ENCODE results near the gene FAM193B.

The FAM193B gene

DNA sequence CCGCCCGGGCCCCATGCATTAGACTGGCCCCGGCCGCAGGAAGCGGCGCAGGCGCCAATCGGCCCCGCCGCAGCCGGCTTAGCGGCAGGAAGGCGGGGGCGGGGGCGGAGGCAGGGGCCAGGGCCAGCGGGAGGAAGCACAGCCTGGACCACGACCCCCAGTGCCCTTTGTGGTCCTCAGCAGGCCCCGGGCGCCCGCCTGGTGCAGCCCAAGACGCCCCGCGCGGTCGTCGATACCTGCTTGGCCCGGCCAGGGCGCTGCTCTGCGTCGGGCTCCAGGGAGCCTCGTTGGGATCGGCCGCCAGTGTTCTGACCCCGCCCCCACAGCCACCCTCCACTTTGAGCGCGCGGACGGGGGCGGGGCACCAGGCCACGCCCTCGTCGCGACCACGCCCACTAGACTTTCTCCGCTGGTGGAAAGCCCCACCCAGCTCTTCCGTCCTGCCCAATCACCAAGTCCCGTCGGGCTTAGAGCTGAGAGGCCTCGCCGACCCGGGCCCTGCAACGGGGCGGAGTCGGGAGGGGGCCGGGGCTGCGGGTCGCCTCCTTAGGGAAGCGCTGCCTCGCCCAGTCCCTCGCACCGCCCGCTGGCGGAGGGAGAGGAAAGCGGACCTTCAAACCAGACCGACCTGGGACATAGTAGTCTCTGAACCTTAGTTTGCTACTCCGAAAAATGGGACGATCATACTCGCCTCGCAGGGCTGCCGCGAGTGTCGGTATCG lies 56.9 kb downstream of the FAM193B start, which contains the start of gene PDLIM7:
PDLIM7 (minus strand) TSS at position 313 of the 721 bp plus-strand sequence. CDS start 1,092 bp downstream, outside the sequence.
- peak within 1 kb of the TSS; percentile 65 for H3K4me3 ChIP-seq (ENCODE audit: low read depth, low read length)
- TF ChIP-seq, protein P1, sequence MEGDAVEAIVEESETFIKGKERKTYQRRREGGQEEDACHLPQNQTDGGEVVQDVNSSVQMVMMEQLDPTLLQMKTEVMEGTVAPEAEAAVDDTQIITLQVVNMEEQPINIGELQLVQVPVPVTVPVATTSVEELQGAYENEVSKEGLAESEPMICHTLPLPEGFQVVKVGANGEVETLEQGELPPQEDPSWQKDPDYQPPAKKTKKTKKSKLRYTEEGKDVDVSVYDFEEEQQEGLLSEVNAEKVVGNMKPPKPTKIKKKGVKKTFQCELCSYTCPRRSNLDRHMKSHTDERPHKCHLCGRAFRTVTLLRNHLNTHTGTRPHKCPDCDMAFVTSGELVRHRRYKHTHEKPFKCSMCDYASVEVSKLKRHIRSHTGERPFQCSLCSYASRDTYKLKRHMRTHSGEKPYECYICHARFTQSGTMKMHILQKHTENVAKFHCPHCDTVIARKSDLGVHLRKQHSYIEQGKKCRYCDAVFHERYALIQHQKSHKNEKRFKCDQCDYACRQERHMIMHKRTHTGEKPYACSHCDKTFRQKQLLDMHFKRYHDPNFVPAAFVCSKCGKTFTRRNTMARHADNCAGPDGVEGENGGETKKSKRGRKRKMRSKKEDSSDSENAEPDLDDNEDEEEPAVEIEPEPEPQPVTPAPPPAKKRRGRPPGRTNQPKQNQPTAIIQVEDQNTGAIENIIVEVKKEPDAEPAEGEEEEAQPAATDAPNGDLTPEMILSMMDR (IDR thresholded peaks at IDR 0.05; ENCODE audit: low read depth, low read length) = no peak
- in situ Hi-C loops (cut with HindIII; ENCODE audit: low sequenced_read_pairs) = no loop called here
- peak; percentile 99 for DNase-seq (ENCODE audit: low read depth, low spot score)

DNA sequence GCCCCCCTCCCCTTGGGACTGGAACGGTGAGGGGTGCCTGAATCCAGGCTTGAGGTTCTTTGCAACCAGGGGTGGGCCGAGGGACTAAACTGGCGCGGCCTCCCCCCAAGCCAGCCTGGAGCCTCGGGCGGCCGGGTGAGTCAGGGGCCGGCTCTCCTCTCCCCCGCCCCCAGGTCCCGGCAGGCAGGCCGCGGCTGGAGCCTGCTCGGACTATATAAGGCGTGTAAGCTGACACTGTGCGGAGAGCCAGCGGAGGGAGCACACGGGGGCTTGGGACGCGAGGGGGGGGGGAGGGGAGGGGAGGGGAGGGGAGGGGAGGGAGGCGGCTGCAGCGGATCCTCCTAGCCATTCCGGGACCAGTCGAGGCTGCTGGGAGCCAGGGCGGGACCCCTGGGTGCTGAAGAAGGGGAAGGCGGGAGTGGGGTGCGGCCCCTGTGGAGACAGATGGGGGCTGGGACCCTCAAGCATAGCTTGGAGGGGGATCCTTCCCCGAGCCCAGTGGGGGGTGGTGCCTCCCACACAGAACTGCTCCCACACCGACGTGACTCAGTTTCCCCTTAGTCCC lies 57.6 kb downstream of the FAM193B start:
- in situ Hi-C loops (cut with HindIII; ENCODE audit: low sequenced_read_pairs) = no loop called here
- peak; percentile 97 for DNase-seq (ENCODE audit: low read depth, low spot score)
- TF ChIP-seq, protein P1 (IDR thresholded peaks at IDR 0.05; ENCODE audit: low read depth, low read length) = no peak
- H3K4me3 ChIP-seq (ENCODE audit: low read depth, low read length) = peak overlapping the region; percentile 65

DNA sequence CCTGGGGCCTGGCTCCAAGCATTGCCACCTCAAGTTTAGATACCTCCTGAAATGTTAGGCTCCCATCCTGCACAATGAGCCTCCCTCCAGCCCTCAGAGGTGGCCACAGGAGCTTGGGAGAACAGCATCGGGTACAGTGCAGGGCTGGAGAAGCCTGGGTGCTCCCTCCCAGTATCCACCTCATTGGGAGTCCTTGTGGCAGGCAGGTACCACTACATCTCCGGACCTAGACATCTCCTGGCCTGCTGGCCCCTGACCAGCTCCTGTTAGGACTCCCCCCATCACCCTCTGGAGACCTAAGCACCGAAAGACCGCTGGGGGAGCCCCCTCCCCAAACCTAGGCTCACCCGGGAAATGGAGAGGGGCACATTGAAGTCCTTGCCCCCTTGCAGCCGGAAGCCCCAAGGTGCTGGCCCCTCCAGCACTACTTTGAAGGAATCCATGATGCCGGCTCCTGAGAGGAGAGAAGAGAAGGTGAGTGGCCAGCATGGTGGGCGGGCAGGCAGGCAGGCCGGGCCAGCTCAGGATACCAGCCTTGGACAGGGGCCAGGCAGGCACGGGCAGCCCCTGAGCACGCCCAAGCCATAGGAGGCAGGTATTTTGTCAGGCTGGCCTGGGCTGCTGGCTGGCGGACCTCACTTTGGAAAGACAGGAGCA lies 58.2 kb downstream of the FAM193B start:
- DNase-seq (ENCODE audit: low read depth, low spot score) = peak; percentile 72
- TF ChIP-seq, protein P1 (IDR thresholded peaks at IDR 0.05; ENCODE audit: low read depth, low read length) = peak; percentile 51
- H3K4me3 ChIP-seq (ENCODE audit: low read depth, low read length) = peak overlapping the region; percentile 65
- in situ Hi-C loops (cut with HindIII; ENCODE audit: low sequenced_read_pairs) = no loop called here

DNA sequence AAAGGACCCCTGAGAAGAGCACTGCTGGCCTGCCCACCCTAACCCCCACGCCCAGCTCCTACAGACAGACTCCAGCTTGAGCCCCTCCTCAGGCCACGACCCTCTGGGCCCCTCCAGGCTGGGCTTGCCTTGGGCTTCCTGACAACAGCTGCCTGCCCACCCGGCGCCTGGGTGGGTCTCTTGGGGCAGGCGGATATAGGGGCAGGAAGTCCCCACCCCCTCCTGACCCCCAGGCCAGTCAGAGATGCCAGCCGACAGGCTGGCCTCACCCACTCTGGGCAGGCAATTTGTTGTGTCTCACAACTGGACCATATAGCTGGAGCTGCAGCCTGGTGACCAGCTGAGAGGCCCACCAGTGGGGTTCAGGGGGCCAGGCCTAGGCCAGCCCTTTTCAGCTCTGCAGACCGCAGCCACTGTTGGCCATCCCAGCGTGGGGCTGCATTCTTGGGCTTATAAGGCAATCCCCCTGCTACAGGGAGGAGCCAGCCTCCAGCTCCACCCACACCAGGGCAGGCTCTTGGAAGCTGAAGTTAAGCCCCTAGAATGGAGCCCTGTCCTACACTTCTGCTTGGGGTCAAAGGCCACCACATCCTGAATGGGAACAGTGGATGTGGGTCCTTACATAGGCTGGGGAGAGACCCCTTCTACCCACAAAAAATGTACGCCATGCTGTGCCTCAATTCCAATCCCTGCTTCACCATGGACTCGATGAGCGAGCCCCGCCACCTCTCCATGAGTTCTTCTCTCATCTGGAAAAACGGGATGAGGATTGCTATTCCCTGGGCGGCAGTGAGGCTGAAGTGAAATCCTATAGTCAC lies 58.9 kb downstream of the FAM193B start:
- TF ChIP-seq, protein P1 (IDR thresholded peaks at IDR 0.05; ENCODE audit: low read depth, low read length) = no peak
- peak overlapping the region; percentile 65 for H3K4me3 ChIP-seq (ENCODE audit: low read depth, low read length)
- in situ Hi-C loops (cut with HindIII; ENCODE audit: low sequenced_read_pairs) = no loop called here
- peak; percentile 97 for DNase-seq (ENCODE audit: low read depth, low spot score)

DNA sequence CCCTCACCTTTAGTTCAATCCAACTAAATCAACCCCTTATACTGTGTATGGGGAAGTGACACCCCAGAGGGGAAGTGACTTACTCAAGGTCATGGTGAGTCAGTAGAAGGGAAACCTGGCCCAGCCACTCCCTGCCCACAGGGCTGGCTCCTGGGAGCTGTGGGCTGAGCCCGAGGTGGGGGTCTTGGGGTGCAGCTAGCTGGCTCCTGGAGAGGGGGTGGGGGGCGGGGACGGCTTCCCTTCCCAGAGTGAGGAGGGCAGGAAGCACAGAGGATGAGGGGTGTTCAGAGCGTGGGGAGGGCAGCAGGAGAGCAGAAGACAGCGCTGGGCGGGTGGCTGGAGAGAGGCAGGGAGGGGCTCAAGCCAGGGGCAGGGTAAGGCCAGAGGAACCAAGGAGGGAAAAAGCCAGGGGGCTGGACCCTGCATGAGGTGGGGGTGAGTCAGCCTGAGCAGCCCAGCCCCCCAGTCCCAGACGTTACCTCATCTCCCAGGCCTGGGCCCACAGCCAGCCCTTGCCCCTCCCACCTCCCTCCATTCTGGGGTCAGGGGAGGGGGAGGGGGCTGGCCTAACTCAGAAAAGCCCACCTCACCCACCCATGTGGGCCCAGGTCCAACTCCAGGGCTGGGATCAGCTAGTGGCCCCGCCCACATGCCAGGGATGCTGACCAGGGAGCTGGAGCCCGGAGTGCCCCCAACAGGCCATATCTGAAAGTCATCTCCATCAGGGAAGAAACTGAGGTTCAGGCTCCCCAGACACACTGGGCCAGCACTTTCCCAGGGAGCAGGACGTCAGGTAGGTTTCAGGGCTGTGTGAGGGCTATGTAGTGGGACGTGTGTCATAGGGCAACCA lies 59.8 kb downstream of the FAM193B start:
- TF ChIP-seq, protein P1 (IDR thresholded peaks at IDR 0.05; ENCODE audit: low read depth, low read length) = peak; percentile 45
- peak overlapping the region; percentile 65 for H3K4me3 ChIP-seq (ENCODE audit: low read depth, low read length)
- in situ Hi-C loops (cut with HindIII; ENCODE audit: low sequenced_read_pairs) = no loop called here
- peak; percentile 96 for DNase-seq (ENCODE audit: low read depth, low spot score)

Measured in astrocyte of the spinal cord (primary cell).